CD14-positive monocyte (primary cell): ENCODE measurements around the gene GIMAP8. TPM values are rescaled to one million over a fixed set of nuclear protein-coding genes. Genes with fewer than 3 reads are reported as not detected.

Source experiments
- DNase-seq, 3 donors: peaks; one replicate each; pipeline ENCODE4 v3.0.0-alpha.2; 2011 to 2022
- H2AFZ ChIP-seq: 2 replicates; pipeline ENCODE4 v1.6.0; 2012; ENCODE audit warnings: mild to moderate bottlenecking, low read depth, low read length, inconsistent platforms; ENCODE audit not compliant: insufficient read depth, poor library complexity, severe bottlenecking
- H3K27ac ChIP-seq, 2 donors: 1 replicate in 1 of 2; 2 replicates in 1 of 2; pipeline ENCODE4 v1.5.1; 2012 to 2013; ENCODE audit warnings: low read length in 2 of 2, control low read depth in 1 of 2, inconsistent platforms in 1 of 2, low read depth in 1 of 2, mild to moderate bottlenecking in 1 of 2
- H3K27me3 ChIP-seq, 2 donors: one replicate each; pipeline versions ENCODE4 v1.6.0 to v1.6.1; 2011 to 2013; ENCODE audit warnings: low read length in 2 of 2; ENCODE audit not compliant: control insufficient read depth in 2 of 2, insufficient read depth in 2 of 2
- H3K36me3 ChIP-seq, 2 donors: replicated peaks in 1 of 2; 1 replicate in 1 of 2; 2 replicates in 1 of 2; pipeline versions ENCODE4 v1.5.1 to v1.6.1; 2012 to 2013; ENCODE audit warnings: low read length in 2 of 2, control low read depth in 1 of 2, inconsistent platforms in 1 of 2, mild to moderate bottlenecking in 1 of 2; ENCODE audit not compliant: insufficient read depth in 2 of 2, control insufficient read depth in 1 of 2
- H3K4me1 ChIP-seq, 2 donors: 1 replicate in 1 of 2; 2 replicates in 1 of 2; pipeline versions ENCODE4 v1.5.1 to v1.6.1; 2012 to 2013; ENCODE audit warnings: low read length in 2 of 2, control low read depth in 1 of 2, inconsistent platforms in 1 of 2, mild to moderate bottlenecking in 1 of 2, moderate library complexity in 1 of 2; ENCODE audit not compliant: insufficient read depth in 2 of 2, control insufficient read depth in 1 of 2
- H3K4me2 ChIP-seq: replicated peaks from 2 replicates; pipeline ENCODE3; 2012; ENCODE audit warnings: low read length, moderate library complexity, mild to moderate bottlenecking; ENCODE audit not compliant: poor library complexity, severe bottlenecking; ENCODE audit errors: extremely low read depth
- H3K4me3 ChIP-seq, 3 experiments: fragments of 200-600 bp in 1 of 3; sonication (generic) in 1 of 3; replicated peaks in 1 of 3; 1 replicate in 2 of 3; 2 replicates in 1 of 3; pipeline ENCODE4 v1.5.1; 2011 to 2013; ENCODE audit warnings: low read length in 3 of 3, mild to moderate bottlenecking in 3 of 3, control low read depth in 2 of 3, low read depth in 2 of 3, inconsistent platforms in 1 of 3, moderate library complexity in 1 of 3
- H3K79me2 ChIP-seq: 2 replicates; pipeline ENCODE4 v1.6.0; 2012; ENCODE audit warnings: mild to moderate bottlenecking, control low read depth, inconsistent platforms, low read length, moderate library complexity; ENCODE audit not compliant: insufficient read depth
- H3K9ac ChIP-seq: 2 replicates; pipeline ENCODE4 v1.6.0; 2017; ENCODE audit warnings: low read length, mild to moderate bottlenecking; ENCODE audit not compliant: insufficient read depth, poor library complexity, severe bottlenecking
- H3K9me3 ChIP-seq, 2 donors: replicated peaks in 1 of 2; 1 replicate in 1 of 2; 2 replicates in 1 of 2; pipeline versions ENCODE4 v1.5.1 to v1.6.1; 2012 to 2013; ENCODE audit warnings: low read length in 2 of 2, control low read depth in 1 of 2; ENCODE audit not compliant: control insufficient read depth in 1 of 2, insufficient read depth in 1 of 2
- H4K20me1 ChIP-seq: 2 replicates; pipeline ENCODE4 v1.6.0; 2012; ENCODE audit warnings: mild to moderate bottlenecking, low read length, control low read depth, moderate library complexity; ENCODE audit not compliant: insufficient read depth
- H3K27ac Mint-ChIP-seq, 7 donors: one replicate each; pipeline ENCODE4 v1.8.0; 2020; ENCODE audit warnings: mild to moderate bottlenecking in 7 of 7, mixed read lengths in 7 of 7, moderate library complexity in 6 of 7, inconsistent platforms in 2 of 7
- H3K27me3 Mint-ChIP-seq, 3 donors: one replicate each; pipeline ENCODE4 v1.8.0; 2021 to 2022; ENCODE audit warnings: low read depth in 3 of 3, mild to moderate bottlenecking in 3 of 3, mixed read lengths in 3 of 3, moderate library complexity in 3 of 3, inconsistent platforms in 1 of 3
- H3K36me3 Mint-ChIP-seq, 2 donors: one replicate each; pipeline ENCODE4 v1.8.0; 2020; ENCODE audit warnings: mixed read lengths in 2 of 2, inconsistent platforms in 1 of 2, mild to moderate bottlenecking in 1 of 2
- H3K4me1 Mint-ChIP-seq: one replicate; pipeline ENCODE4 v1.8.0; 2020; ENCODE audit warnings: mild to moderate bottlenecking, mixed read lengths
- H3K4me3 Mint-ChIP-seq, 2 donors: one replicate each; pipeline ENCODE4 v1.8.0; 2020; ENCODE audit warnings: mild to moderate bottlenecking in 2 of 2, mixed read lengths in 2 of 2, moderate library complexity in 1 of 2
- H3K9me3 Mint-ChIP-seq, 7 donors: one replicate each; pipeline ENCODE4 v1.8.0; 2020 to 2022; ENCODE audit warnings: mixed read lengths in 7 of 7, mild to moderate bottlenecking in 6 of 7, moderate library complexity in 6 of 7, inconsistent platforms in 2 of 7
- WGBS: methylation state at CpG from one replicate; pipeline ENCODE4 v1.1.5; 2013; ENCODE audit warnings: missing lambda C conversion rate; ENCODE audit not compliant: insufficient coverage; 5-methylcytosine and 5-hydroxymethylcytosine counted together
- intact Hi-C, 2 donors: fragments of 100-400 bp; cut with micrococcal nuclease; formaldehyde crosslinking; loops; one replicate each; pipeline versions ENCODE4 v1.15.0 to v1.15.1; 2023
- polyA plus RNA-seq, 3 donors: library from polyadenylated mRNA; depleted of rRNA in 1 of 3; unstranded in 2 of 3; stranded (reverse) in 1 of 3; fragments of 300-500 nt in 2 of 3; fragments of >200 nt in 1 of 3; fragmentation: Illumina TruSeq in 2 of 3; gene quantifications; 1 replicate in 2 of 3; 2 replicates in 1 of 3; pipeline ENCODE4 v1.2.3, GENCODE V29; 2012 to 2021
- TF ChIP-seq, protein P1 (sequence below): fragments of 200-600 bp; IDR thresholded peaks from one replicate; pipeline ENCODE4 v1.8.0; 2022; ENCODE audit warnings: antibody characterized with exemption, mild to moderate bottlenecking

GIMAP8 gene
- polyA plus RNA-seq, 3 donors, result 12.0 to 26.8 (median 22.5) TPM

DNA sequence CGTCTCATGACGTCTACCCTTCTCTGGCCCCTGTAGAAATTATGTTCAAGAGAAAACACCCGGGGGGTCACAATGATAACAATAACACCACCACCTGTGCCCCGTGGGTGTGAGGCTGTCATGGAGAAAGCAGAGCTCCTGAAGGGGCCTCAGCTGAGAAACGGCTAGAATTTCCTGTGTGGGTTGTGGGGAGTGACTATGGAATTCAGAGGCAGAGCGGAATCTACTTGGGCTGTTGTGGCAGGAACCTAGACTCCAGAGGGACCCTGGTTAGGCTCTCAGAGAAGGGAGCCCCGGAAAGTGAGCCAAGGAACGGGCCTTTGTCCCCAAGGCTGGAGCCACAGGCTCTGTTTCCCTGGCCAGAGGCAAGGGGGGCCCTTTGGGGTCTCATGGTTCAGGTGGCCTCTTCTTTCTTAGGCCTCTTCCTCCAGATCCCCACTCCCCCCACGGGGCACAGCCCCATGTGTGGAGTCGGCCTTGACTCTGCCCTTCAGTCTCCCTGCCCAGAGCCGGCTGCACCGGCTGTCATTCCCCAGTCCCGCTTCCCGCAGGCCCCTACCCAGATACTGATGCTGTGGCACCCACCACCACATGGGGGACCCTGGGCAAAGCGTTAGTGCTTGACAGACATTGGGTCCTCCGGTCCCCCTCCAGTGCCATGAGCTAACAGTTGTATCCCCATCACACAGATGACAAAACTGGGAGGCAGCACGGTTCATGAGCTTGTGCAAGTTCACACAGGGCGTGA, 6.5 kb upstream of the GIMAP8 start:
- Histone ChIP-seq H3K9me3 (peaks cover 0 to 15% of the 10 kb centered on the region in 2 donors), H2AFZ (no peak overlapping the region), H3K79me2 (peaks cover under 1% of the 10 kb centered on the region), H3K27me3 (no peaks in the 10 kb centered on the region), H3K27ac (no peak overlapping the region), H3K4me2 (no peak overlapping the region), H3K9ac (no peak overlapping the region), H3K4me3 (no peak overlapping the region), H3K4me1 (peaks cover 11 to 19% of the 10 kb centered on the region in 2 donors), H4K20me1 (no peaks in the 10 kb centered on the region), H3K36me3 (no peaks in the 10 kb centered on the region)
- Mint-ChIP-seq H3K9me3 (peaks cover 7 to 16% (median 13%) of the 10 kb centered on the region in 7 donors), H3K4me3 (peak overlapping the region in 1 of 2 donors; percentile 8), H3K36me3 (peaks cover 3 to 7% of the 10 kb centered on the region in 2 donors), H3K4me1 (peaks cover 27% of the 10 kb centered on the region), H3K27me3 (peaks cover 2 to 12% (median 9%) of the 10 kb centered on the region in 3 donors), H3K27ac (no peak overlapping the region)
- 52% methylated on average over 10 of the region's 18 CpGs for WGBS
- intact Hi-C loops, result no loop called here
- DNase-seq, result no peak
- TF ChIP-seq, protein P1, sequence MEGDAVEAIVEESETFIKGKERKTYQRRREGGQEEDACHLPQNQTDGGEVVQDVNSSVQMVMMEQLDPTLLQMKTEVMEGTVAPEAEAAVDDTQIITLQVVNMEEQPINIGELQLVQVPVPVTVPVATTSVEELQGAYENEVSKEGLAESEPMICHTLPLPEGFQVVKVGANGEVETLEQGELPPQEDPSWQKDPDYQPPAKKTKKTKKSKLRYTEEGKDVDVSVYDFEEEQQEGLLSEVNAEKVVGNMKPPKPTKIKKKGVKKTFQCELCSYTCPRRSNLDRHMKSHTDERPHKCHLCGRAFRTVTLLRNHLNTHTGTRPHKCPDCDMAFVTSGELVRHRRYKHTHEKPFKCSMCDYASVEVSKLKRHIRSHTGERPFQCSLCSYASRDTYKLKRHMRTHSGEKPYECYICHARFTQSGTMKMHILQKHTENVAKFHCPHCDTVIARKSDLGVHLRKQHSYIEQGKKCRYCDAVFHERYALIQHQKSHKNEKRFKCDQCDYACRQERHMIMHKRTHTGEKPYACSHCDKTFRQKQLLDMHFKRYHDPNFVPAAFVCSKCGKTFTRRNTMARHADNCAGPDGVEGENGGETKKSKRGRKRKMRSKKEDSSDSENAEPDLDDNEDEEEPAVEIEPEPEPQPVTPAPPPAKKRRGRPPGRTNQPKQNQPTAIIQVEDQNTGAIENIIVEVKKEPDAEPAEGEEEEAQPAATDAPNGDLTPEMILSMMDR, result no peak

DNA sequence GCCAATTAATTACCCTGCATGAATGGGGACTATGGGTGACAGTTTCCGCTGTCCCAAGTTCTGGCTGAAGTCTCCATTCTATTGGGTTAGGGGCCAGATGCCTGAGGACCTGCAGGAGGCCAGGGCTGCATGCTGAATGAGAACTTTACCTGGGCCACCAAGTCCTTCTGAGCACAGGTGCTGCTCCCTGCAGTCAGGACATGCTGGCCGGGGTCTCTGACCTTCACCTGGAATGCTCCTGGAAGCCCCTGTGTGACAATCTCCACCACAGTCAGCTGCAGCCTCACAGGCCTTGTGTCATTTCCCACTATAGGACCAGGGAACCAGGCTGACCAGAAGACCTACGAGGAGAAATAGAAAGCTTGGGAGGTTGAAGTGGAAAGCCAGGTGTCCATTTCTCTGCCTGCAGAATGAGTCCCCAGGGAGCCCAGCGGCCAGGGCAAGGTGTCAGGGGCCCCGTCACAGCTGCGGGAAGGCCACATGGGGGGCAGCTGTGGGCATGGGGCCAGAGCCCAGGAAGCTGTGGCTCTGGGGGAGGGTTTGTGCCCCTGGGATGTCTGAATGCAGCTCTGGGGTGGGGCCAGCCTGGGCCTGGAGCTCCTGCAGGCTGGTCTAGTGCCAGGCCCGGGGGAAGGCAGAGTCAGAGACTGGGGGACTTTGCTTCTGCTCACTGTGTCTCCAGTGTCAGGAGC, 5.6 kb upstream of the GIMAP8 start:
- no peak for DNase-seq
- H3K9me3 ChIP-seq, result peaks cover 0 to 15% of the 10 kb centered on the region in 2 donors
- H3K9me3 Mint-ChIP-seq, result peaks cover 7 to 16% (median 13%) of the 10 kb centered on the region in 7 donors
- H4K20me1 ChIP-seq, result no peaks in the 10 kb centered on the region
- H3K27me3 Mint-ChIP-seq, result peaks cover 2 to 12% (median 9%) of the 10 kb centered on the region in 3 donors
- H3K4me2 ChIP-seq, result no peak overlapping the region
- peaks cover 9% of the 10 kb centered on the region for H3K79me2 ChIP-seq
- peaks cover 33% of the 10 kb centered on the region for H3K4me1 Mint-ChIP-seq
- peaks cover 3 to 7% of the 10 kb centered on the region in 2 donors for H3K36me3 Mint-ChIP-seq
- H3K27me3 ChIP-seq, result no peaks in the 10 kb centered on the region
- no peak overlapping the region for H3K9ac ChIP-seq
- no peaks in the 10 kb centered on the region for H3K36me3 ChIP-seq
- no peak overlapping the region for H3K27ac ChIP-seq
- no peak overlapping the region for H3K4me3 Mint-ChIP-seq
- peaks cover 19 to 25% of the 10 kb centered on the region in 2 donors for H3K4me1 ChIP-seq
- intact Hi-C loops, result no loop called here
- H3K27ac Mint-ChIP-seq, result no peak overlapping the region
- TF ChIP-seq, protein P1, result no peak
- 57% methylated on average over 6 of the region's 7 CpGs for WGBS
- H2AFZ ChIP-seq, result no peak overlapping the region
- no peak overlapping the region for H3K4me3 ChIP-seq
